Iris pigment epithelial cell (primary cell): ENCODE results near the gene RBM15.

Experiments
- DNase-seq: peaks from one replicate; pipeline ENCODE4 v3.0.0-alpha.2; 2011; ENCODE audit warnings: low read depth

The RBM15 gene

GRCh38 chr1:110321846-110322245, 17.3 kb upstream of the RBM15 start:
- DNase-seq = no peak

GRCh38 chr1:110324667-110325066, 14.5 kb upstream of the RBM15 start:
- no peak for DNase-seq

GRCh38 chr1:110326826-110327225, 12.4 kb upstream of the RBM15 start:
- no peak for DNase-seq

- peak; percentile 28 for DNase-seq
Observed at GRCh38 chr1:110328274-110328673, 10.9 kb upstream of the RBM15 start.

GRCh38 chr1:110328700-110329099, 10.5 kb upstream of the RBM15 start:
- no peak for DNase-seq

- DNase-seq = no peak
Observed at GRCh38 chr1:110335265-110335664, 3.9 kb upstream of the RBM15 start.

GRCh38 chr1:110336300-110337039, 2.7 kb upstream of the RBM15 start:
- DNase-seq = no peak

- peak; percentile 15 for DNase-seq
Observed at GRCh38 chr1:110337704-110338308, 1.4 kb upstream of the RBM15 start.

GRCh38 chr1:110338309-110338885, 780 bp upstream of the RBM15 start:
- no peak for DNase-seq

GRCh38 chr1:110339407-110340206, 430 bp downstream of the RBM15 start:
- DNase-seq = peak; percentile 67

- peak; percentile 14 for DNase-seq
Observed at GRCh38 chr1:110340207-110340468, 961 bp downstream of the RBM15 start.

GRCh38 chr1:110341146-110341871, 2.1 kb downstream of the RBM15 start:
- no peak for DNase-seq

GRCh38 chr1:110341872-110342331, 2.7 kb downstream of the RBM15 start:
- DNase-seq = no peak

GRCh38 chr1:110343249-110343648, 4.1 kb downstream of the RBM15 start:
- no peak for DNase-seq

- no peak for DNase-seq
Observed at GRCh38 chr1:110344152-110344551, 5.0 kb downstream of the RBM15 start.

GRCh38 chr1:110345480-110345879, 6.3 kb downstream of the RBM15 start:
- DNase-seq = no peak

- DNase-seq = no peak
Observed at GRCh38 chr1:110346690-110347089, 7.5 kb downstream of the RBM15 start.

GRCh38 chr1:110347182-110347893, 8.2 kb downstream of the RBM15 start:
- no peak for DNase-seq

GRCh38 chr1:110348050-110348449, 8.9 kb downstream of the RBM15 start:
- DNase-seq = peak; percentile 18

GRCh38 chr1:110348771-110349170, 9.6 kb downstream of the RBM15 start:
- DNase-seq = peak; percentile 29

- no peak for DNase-seq
Observed at GRCh38 chr1:110350360-110350759, 11.2 kb downstream of the RBM15 start.
